Liver (tissue), 9 donors: ENCODE measurements around the gene POLN. TPM values are rescaled to one million over a fixed set of nuclear protein-coding genes. Genes with fewer than 3 reads are reported as not detected.
"Not testable (repeated sequence)": the region's sequence is repeated elsewhere in the genome, so short reads cannot be mapped to it uniquely, and the experiment has no call there.

ENCODE experiments used
- DNase-seq: peaks from one replicate; pipeline ENCODE4 v3.0.0-alpha.2; 2017; ENCODE audit warnings: low spot score
- H3K27ac ChIP-seq, 2 donors: one replicate each; pipeline ENCODE4 v1.7.0; 2013; ENCODE audit warnings: inconsistent platforms in 2 of 2, low read length in 2 of 2, control low read depth in 1 of 2, low read depth in 1 of 2, mild to moderate bottlenecking in 1 of 2
- H3K27me3 ChIP-seq, 4 donors: one replicate each; pipeline versions ENCODE4 v1.6.1 to v1.7.0; 2013; ENCODE audit warnings: low read length in 3 of 4, inconsistent platforms in 1 of 4, mild to moderate bottlenecking in 1 of 4, moderate library complexity in 1 of 4; ENCODE audit not compliant: control insufficient read depth in 4 of 4, insufficient read depth in 4 of 4
- H3K36me3 ChIP-seq, 4 donors: one replicate each; pipeline versions ENCODE4 v1.6.1 to v1.7.0; 2013; ENCODE audit warnings: low read length in 3 of 4, mild to moderate bottlenecking in 3 of 4, low read depth in 1 of 4, moderate library complexity in 1 of 4; ENCODE audit not compliant: control insufficient read depth in 4 of 4, insufficient read depth in 3 of 4
- H3K4me1 ChIP-seq, 4 donors: one replicate each; pipeline versions ENCODE4 v1.6.1 to v1.7.0; 2013; ENCODE audit warnings: low read length in 3 of 4, mild to moderate bottlenecking in 3 of 4, moderate library complexity in 1 of 4; ENCODE audit not compliant: control insufficient read depth in 4 of 4, insufficient read depth in 4 of 4
- H3K4me3 ChIP-seq, 3 donors: one replicate each; pipeline versions ENCODE4 v1.6.1 to v1.7.0; 2013; ENCODE audit warnings: low read length in 3 of 3, control low read depth in 1 of 3, low read depth in 1 of 3, mild to moderate bottlenecking in 1 of 3
- H3K9ac ChIP-seq, 2 donors: one replicate each; pipeline ENCODE4 v1.7.0; 2013; ENCODE audit warnings: low read length in 2 of 2, mild to moderate bottlenecking in 2 of 2, moderate library complexity in 2 of 2, control low read depth in 1 of 2, low read depth in 1 of 2
- H3K9me3 ChIP-seq, 4 donors: one replicate each; pipeline versions ENCODE4 v1.6.1 to v1.7.0; 2013; ENCODE audit warnings: low read length in 3 of 4; ENCODE audit not compliant: control insufficient read depth in 4 of 4
- EGR1 ChIP-seq, 2 donors: IDR thresholded peaks; 2 replicates each; pipeline ENCODE4 v1.6.1; 2016 to 2018; ENCODE audit warnings: antibody characterized with exemption in 2 of 2, low read depth in 2 of 2
- FOXA1 ChIP-seq: IDR thresholded peaks from 2 replicates; pipeline ENCODE4 v1.6.1; 2016; ENCODE audit warnings: antibody characterized with exemption
- FOXA2 ChIP-seq: IDR thresholded peaks from 2 replicates; pipeline ENCODE4 v1.6.1; 2016; ENCODE audit warnings: antibody characterized with exemption
- GABPA ChIP-seq, 2 donors: IDR thresholded peaks in 1 of 2; conservative IDR thresholded peaks in 1 of 2; 2 replicates each; pipeline ENCODE4 v1.6.1; 2016; ENCODE audit warnings: antibody characterized with exemption in 2 of 2, mild to moderate bottlenecking in 1 of 2, moderate library complexity in 1 of 2
- HNF4A ChIP-seq, 2 donors: conservative IDR thresholded peaks; 2 replicates each; pipeline ENCODE4 v1.6.1; 2016; ENCODE audit warnings: antibody characterized with exemption in 2 of 2, mild to moderate bottlenecking in 2 of 2
- HNF4G ChIP-seq: IDR thresholded peaks from 2 replicates; pipeline ENCODE4 v1.6.1; 2016; ENCODE audit warnings: antibody characterized with exemption
- JUND ChIP-seq, 2 donors: IDR thresholded peaks; 2 replicates each; pipeline ENCODE4 v1.6.1; 2016; ENCODE audit warnings: antibody characterized with exemption in 2 of 2
- NR2F2 ChIP-seq: IDR thresholded peaks from 2 replicates; pipeline ENCODE4 v1.6.1; 2016; ENCODE audit warnings: antibody characterized with exemption
- RAD21 ChIP-seq, 2 donors: IDR thresholded peaks; 2 replicates each; pipeline ENCODE4 v1.6.1; 2016; ENCODE audit warnings: antibody characterized with exemption in 2 of 2, mild to moderate bottlenecking in 2 of 2
- REST ChIP-seq: IDR thresholded peaks from 2 replicates; pipeline ENCODE4 v1.6.1; 2016; ENCODE audit warnings: antibody characterized with exemption, mild to moderate bottlenecking
- RXRA ChIP-seq, 2 donors: IDR thresholded peaks; 2 replicates each; pipeline ENCODE4 v1.6.1; 2017 to 2018; ENCODE audit warnings: antibody characterized with exemption in 2 of 2, mild to moderate bottlenecking in 1 of 2
- SP1 ChIP-seq: IDR thresholded peaks from 2 replicates; pipeline ENCODE4 v1.6.1; 2018; ENCODE audit warnings: antibody characterized with exemption, mild to moderate bottlenecking
- TAF1 ChIP-seq: conservative IDR thresholded peaks from 2 replicates; pipeline ENCODE4 v1.6.1; 2016; ENCODE audit warnings: antibody characterized with exemption, mild to moderate bottlenecking
- YY1 ChIP-seq: IDR thresholded peaks from 2 replicates; pipeline ENCODE4 v1.6.1; 2016; ENCODE audit warnings: antibody characterized with exemption, mild to moderate bottlenecking
- WGBS: extraction: QIAGEN DNeasy Blood & Tissue Kit; methylation state at CpG from one replicate; pipeline ENCODE4 v1.1.7; 2013; 5-methylcytosine and 5-hydroxymethylcytosine counted together
- polyA plus RNA-seq, 2 donors: library from polyadenylated mRNA; stranded (reverse) in 1 of 2; unstranded in 1 of 2; fragments of 200-250 nt in 1 of 2; fragments of >200 nt in 1 of 2; fragmentation: Nextera tagmentation in 1 of 2; extraction: Ambion mirVana in 1 of 2; gene quantifications; one replicate each; pipeline versions ENCODE4 v1.2.1 to v1.2.3, GENCODE V29; 2013 to 2015
- total RNA-seq, 2 donors: library from RNA; depleted of rRNA; stranded (reverse); fragments of >200 nt; gene quantifications; one replicate each; pipeline ENCODE4 v1.2.3, GENCODE V29; 2014
- TF ChIP-seq, protein P1 (sequence below): IDR thresholded peaks from 2 replicates; pipeline ENCODE4 v1.6.1; 2016; ENCODE audit warnings: antibody characterized with exemption
- donor health status: healthy.
- donor health status: healthy.
- donor health status: healthy.
- donor health status: healthy.
- donor health status: healthy.

Gene POLN
- total and polyA plus RNA-seq, 4 donors: 0.44 to 2.3 (median 1.4) TPM

DNA sequence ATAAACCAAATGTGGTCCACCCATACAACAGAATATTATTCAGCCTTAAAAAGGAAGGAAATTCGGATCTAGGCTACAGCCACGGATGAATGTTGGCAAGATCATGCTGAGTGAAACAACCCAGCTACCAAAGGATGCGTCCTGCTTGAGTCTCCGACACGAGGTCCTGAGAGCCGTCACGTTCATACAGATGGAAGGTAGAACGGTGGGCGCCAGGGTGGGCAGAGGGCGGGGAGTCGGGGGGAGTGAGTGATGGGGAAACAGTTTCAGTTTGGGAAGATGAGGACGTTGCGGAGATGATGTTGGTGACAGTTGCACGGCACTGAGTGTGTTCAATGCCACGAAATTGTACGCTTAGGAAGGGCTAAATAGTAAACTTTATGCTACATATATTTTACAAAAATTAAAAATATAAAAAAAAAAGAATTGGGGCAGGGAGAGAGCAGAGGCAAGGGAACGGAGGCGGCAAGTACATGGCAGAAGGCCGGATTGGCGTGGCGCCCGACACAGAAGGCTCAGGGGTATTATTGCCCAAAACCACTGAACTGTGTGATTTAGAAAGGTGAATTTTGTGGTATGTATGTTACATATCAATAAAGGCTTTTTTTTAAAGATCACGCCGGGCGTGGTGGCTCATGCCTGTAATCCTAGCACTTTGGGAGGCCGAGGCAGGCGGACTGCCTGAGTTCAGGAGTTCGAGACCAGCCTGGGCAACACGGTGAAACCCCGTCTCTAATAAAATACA is 34.8 kb upstream of the POLN start:
- Histone ChIP-seq H3K27me3 (no peaks in the 10 kb centered on the region), H3K4me3 (no peak overlapping the region), H3K4me1 (no peaks in the 10 kb centered on the region), H3K9ac (no peak overlapping the region), H3K36me3 (no peaks in the 10 kb centered on the region), H3K9me3 (no peaks in the 10 kb centered on the region), H3K27ac (no peak overlapping the region)
- WGBS: 96% methylated on average over 30 of the region's 30 CpGs
- no peak for TF ChIP-seq NR2F2
- TF ChIP-seq HNF4A (conservative IDR thresholded peaks at IDR 0.05): no peak
- no peak for TF ChIP-seq GABPA (IDR thresholded peaks at IDR 0.05 in 1 of 2, conservative IDR thresholded peaks at IDR 0.05 in 1 of 2)
- no peak for TF ChIP-seq YY1
- no peak for TF ChIP-seq TAF1
- no peak for TF ChIP-seq EGR1 (IDR thresholded peaks at IDR 0.05; ENCODE audit: low read depth in 2 of 2)
- TF ChIP-seq REST: no peak
- TF ChIP-seq SP1: no peak
- TF ChIP-seq, protein P1, sequence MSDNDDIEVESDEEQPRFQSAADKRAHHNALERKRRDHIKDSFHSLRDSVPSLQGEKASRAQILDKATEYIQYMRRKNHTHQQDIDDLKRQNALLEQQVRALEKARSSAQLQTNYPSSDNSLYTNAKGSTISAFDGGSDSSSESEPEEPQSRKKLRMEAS: no peak
- no peak for TF ChIP-seq FOXA1
- TF ChIP-seq RAD21 (IDR thresholded peaks at IDR 0.05): no peak
- TF ChIP-seq HNF4G: no peak
- DNase-seq: no peak

DNA sequence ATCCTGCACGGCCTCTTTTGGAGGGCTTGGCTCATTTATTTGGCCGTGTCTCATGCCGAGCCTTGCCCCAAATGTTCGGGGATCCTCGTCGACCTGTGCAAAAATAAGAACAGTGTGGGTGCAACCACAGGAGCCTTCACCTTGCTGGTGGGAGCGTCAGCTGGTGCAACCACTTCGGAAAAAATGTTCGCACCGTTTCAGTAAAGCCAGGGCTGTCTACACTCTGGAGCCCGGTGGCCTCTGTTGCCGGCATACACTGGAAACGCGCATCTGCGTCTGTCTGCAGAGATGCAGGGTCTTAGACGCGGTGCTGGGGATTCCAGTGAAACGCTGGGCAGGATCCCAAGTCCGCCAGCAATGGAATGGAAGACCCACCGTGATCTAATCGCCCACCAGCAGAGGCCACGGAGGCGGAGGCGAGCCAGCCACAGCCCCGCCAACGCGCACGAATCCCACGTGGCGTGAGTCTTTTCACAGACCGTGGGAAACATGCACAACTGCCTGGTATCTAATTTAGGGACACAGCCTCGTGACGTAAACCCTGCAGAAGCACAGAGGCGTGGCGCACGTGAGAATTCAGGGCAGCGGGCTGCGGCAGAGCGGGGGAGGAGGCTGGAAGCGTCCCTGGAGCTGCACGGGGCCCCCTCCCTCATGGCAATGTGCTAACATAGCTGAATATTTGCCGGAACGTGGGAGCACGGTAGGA is 33.8 kb upstream of the POLN start:
- Histone ChIP-seq H3K4me3 (no peak overlapping the region), H3K27me3 (no peaks in the 10 kb centered on the region), H3K9ac (no peak overlapping the region), H3K27ac (no peak overlapping the region), H3K9me3 (no peaks in the 10 kb centered on the region), H3K4me1 (no peaks in the 10 kb centered on the region), H3K36me3 (no peaks in the 10 kb centered on the region)
- 97% methylated on average over 44 of the region's 44 CpGs for WGBS
- TF ChIP-seq SP1 (no peak), GABPA (IDR thresholded peaks at IDR 0.05 in 1 of 2, conservative IDR thresholded peaks at IDR 0.05 in 1 of 2) (no peak), EGR1 (IDR thresholded peaks at IDR 0.05; ENCODE audit: low read depth in 2 of 2) (no peak), FOXA2 (no peak), TAF1 (no peak), REST (no peak), JUND (IDR thresholded peaks at IDR 0.05) (no peak), RXRA (IDR thresholded peaks at IDR 0.05) (no peak)
- TF ChIP-seq, protein P1: no peak
- DNase-seq: no peak

DNA sequence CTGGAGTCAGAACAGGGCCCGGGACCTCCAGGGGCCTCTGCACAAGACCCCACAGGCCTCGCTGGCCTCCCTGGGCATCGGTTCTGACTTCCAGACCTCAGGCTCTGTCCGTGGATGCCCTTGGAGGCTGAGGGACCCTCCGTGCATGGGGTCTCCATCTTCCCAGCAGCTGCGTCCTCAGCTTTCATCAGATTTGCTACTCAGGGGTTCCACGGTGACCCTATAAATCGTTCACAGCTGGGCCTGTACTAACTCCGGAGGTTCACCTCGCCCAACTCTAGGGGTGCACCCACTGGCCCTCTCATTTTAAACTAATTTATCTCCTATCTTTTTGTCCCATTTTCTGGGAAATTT is 33.1 kb upstream of the POLN start:
- not testable (repeated sequence) for H3K27ac ChIP-seq, DNase-seq, H3K4me1 ChIP-seq, H3K9me3 ChIP-seq, H3K36me3 ChIP-seq, H3K27me3 ChIP-seq, H3K4me3 ChIP-seq, H3K9ac ChIP-seq
- 97% methylated on average over 10 of the region's 10 CpGs for WGBS
